GM12892 (cell line): ENCODE data around the gene TMEM178B.

ENCODE experiments used
- DNase-seq: peaks from one replicate; pipeline ENCODE4 v3.0.0; 2011; ENCODE audit not compliant: insufficient read length
- FAIRE-seq: peaks from 2 replicates; lab custom pipeline; 2011; peaks lifted over from hg19 to GRCh38; lab: Jason Lieb, UNC
- POLR2A ChIP-seq: IDR thresholded peaks from 2 replicates; pipeline ENCODE4 v1.6.1; 2011; ENCODE audit warnings: low read depth, low read length, control low read depth
- POLR2AphosphoS5 ChIP-seq: IDR thresholded peaks from 2 replicates; pipeline ENCODE4 v1.6.1; 2011; ENCODE audit warnings: low read depth, low read length, control low read depth
- TAF1 ChIP-seq: IDR thresholded peaks from 2 replicates; pipeline ENCODE4 v1.6.1; 2011; ENCODE audit warnings: low read depth, mild to moderate bottlenecking, control low read depth, low read length, borderline replicate concordance

Gene TMEM178B

GRCh38 chr7:141406347-141406746 is 332.5 kb downstream of the TMEM178B start:
- no peak for TF ChIP-seq TAF1
- TF ChIP-seq POLR2AphosphoS5 = no peak
- no peak for TF ChIP-seq POLR2A
- FAIRE-seq = no peak
- DNase-seq = no peak

GRCh38 chr7:141407893-141408292 is 334.0 kb downstream of the TMEM178B start:
- no peak for FAIRE-seq
- TF ChIP-seq TAF1 (no peak), POLR2A (no peak), POLR2AphosphoS5 (no peak)
- DNase-seq = no peak

GRCh38 chr7:141408440-141408839 is 334.6 kb downstream of the TMEM178B start:
- no peak for TF ChIP-seq POLR2A
- no peak for TF ChIP-seq TAF1
- TF ChIP-seq POLR2AphosphoS5 = no peak
- FAIRE-seq (no peak), DNase-seq (no peak)

GRCh38 chr7:141409219-141409618 is 335.4 kb downstream of the TMEM178B start:
- DNase-seq (no peak), FAIRE-seq (no peak)
- TF ChIP-seq POLR2AphosphoS5 (no peak), TAF1 (no peak), POLR2A (no peak)

GRCh38 chr7:141409801-141410329 is 336.0 kb downstream of the TMEM178B start:
- DNase-seq (no peak), FAIRE-seq (no peak)
- TF ChIP-seq TAF1 (no peak), POLR2A (no peak), POLR2AphosphoS5 (no peak)

DNA sequence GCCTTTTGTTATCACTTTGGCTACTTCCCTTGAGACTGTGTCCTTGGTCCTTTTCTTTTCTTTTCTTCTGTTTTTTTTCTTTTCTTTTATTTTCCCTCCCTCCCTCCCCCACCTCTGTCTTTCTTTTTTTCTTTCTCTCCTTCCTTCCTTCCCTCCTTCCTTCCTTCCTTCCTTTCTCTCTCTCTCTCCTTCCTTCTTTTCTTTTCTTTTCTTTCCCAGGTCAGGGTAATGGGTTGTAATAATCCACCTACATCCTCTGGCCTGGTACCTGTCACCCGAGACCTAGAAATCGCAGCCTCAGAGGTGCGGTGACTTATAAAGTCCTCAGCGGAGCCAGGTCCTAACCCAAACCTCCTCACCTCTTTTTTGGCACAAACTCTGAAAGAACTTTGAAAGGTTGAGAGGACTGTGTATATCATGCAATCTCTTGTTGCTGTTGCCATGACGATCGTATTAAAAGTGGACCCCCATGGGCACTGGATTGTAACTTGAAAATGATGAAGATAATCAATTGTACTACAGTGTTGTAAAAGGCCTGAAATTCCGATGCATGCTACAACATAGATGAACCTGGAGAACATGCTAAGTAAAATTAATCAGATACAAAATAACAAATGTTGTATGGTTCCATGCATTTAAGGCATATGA is 336.6 kb downstream of the TMEM178B start:
- TF ChIP-seq POLR2AphosphoS5 = no peak
- TF ChIP-seq POLR2A = no peak
- TF ChIP-seq TAF1 = no peak
- FAIRE-seq = no peak
- no peak for DNase-seq

- FAIRE-seq = no peak
- TF ChIP-seq POLR2AphosphoS5 = no peak
- no peak for TF ChIP-seq POLR2A
- TF ChIP-seq TAF1 = no peak
- DNase-seq = no peak
These were observed 337.3 kb downstream of the TMEM178B start for GRCh38 chr7:141411133-141411532.

DNA sequence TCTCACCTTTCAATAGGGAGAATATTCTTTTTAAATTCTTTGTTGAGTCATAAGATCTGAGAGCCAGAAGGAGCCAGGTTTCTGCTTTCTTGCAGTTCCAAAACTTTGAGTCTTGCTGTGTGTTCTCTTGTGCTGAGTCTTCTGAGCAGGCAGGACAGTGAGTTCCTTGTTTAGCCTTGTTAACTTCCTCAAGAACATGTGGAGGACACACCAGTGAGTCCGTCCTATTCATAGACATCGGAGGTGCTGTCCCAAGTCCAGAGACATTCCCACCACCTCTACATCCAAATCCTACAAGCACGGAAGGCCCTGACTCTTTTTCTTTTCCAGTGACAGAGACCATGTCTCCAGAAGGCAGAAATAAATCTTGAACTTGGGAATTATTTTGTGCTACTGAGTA is 342.1 kb downstream of the TMEM178B start:
- FAIRE-seq (no peak), DNase-seq (no peak)
- no peak for TF ChIP-seq POLR2AphosphoS5
- TF ChIP-seq TAF1 = no peak
- TF ChIP-seq POLR2A = no peak

- no peak for FAIRE-seq
- no peak for DNase-seq
- TF ChIP-seq POLR2AphosphoS5 (no peak), TAF1 (no peak), POLR2A (no peak)
These were observed 342.9 kb downstream of the TMEM178B start for GRCh38 chr7:141416650-141417270.

- DNase-seq = no peak
- TF ChIP-seq POLR2AphosphoS5 (no peak), TAF1 (no peak), POLR2A (no peak)
- FAIRE-seq = no peak
These were observed 343.6 kb downstream of the TMEM178B start for GRCh38 chr7:141417506-141417905.

DNA sequence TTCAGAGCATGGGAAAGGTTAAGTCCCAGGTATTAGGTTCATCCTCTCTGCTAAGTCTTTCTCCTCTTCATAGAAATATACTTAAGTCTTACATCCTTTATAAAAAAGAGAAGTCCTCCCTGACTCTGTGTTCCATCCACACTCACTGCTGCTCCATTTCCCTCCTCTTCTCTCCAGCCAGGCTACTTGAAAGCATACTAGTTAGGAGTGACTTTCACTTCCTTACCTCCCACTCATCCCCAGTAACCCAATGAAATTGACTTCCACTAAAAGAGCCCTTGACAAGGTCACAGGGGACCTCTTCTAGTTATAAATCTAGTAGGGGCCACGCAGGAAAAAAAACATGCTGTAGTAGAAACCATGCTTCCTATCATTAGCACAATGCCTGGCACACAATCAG is 344.2 kb downstream of the TMEM178B start:
- TF ChIP-seq POLR2AphosphoS5 (no peak), TAF1 (no peak), POLR2A (no peak)
- FAIRE-seq (no peak), DNase-seq (no peak)

GRCh38 chr7:141421306-141421705 is 347.4 kb downstream of the TMEM178B start:
- TF ChIP-seq POLR2A = no peak
- TF ChIP-seq POLR2AphosphoS5 = no peak
- TF ChIP-seq TAF1 = no peak
- DNase-seq = no peak
- FAIRE-seq = no peak
